B cell (primary cell): Measurements from ENCODE around the gene NUMB.

Source experiments
- EZH2 ChIP-seq: IDR thresholded peaks from 2 replicates; pipeline ENCODE4 v1.6.1; 2012; ENCODE audit warnings: borderline replicate concordance, low read depth, mild to moderate bottlenecking, moderate library complexity, low read length; ENCODE audit not compliant: insufficient read depth, poor library complexity, severe bottlenecking
- TF ChIP-seq, protein P1 (sequence below): fragments of 200-600 bp; IDR thresholded peaks from one replicate; pipeline ENCODE4 v1.8.0; 2022; ENCODE audit warnings: antibody characterized with exemption, mild to moderate bottlenecking

DNA sequence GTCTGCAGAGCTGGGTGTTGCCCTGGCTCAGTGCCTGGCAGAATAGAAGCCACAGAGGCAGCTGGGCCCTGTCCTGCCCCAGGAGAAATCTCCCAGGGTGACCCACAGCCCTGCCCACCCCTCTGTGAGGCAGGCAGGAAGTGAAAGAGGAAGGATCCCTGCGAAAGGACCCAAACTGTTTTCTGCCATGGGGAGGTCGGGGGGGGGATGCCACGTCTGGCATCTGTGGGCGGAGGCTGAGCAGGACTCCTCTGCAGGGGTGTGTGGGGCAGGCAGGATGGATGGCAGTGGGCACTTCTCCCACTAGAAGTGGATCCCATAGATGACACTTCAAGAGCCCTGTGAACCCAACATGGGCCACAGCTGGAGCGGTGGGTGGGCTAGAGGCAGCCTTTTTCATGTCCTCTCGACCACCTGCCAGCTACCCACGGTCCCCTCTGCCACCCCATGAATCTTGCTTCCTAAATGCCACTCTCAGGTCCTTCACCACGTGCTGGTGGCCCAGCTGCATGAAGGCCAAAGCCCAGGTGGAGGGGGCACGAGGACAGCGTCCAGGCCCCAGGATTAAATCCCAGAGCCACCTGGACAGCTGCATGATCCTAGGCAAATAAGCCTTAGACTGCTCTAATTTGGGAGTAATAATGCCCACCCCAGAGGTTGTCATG lies 217.4 kb downstream of the NUMB start:
- TF ChIP-seq, protein P1, sequence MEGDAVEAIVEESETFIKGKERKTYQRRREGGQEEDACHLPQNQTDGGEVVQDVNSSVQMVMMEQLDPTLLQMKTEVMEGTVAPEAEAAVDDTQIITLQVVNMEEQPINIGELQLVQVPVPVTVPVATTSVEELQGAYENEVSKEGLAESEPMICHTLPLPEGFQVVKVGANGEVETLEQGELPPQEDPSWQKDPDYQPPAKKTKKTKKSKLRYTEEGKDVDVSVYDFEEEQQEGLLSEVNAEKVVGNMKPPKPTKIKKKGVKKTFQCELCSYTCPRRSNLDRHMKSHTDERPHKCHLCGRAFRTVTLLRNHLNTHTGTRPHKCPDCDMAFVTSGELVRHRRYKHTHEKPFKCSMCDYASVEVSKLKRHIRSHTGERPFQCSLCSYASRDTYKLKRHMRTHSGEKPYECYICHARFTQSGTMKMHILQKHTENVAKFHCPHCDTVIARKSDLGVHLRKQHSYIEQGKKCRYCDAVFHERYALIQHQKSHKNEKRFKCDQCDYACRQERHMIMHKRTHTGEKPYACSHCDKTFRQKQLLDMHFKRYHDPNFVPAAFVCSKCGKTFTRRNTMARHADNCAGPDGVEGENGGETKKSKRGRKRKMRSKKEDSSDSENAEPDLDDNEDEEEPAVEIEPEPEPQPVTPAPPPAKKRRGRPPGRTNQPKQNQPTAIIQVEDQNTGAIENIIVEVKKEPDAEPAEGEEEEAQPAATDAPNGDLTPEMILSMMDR = no peak
- no peak for TF ChIP-seq EZH2
